Endodermal cell (in vitro differentiated cells): ENCODE results near the gene UMAD1. TPM values are rescaled to one million over a fixed set of nuclear protein-coding genes. Genes with fewer than 3 reads are reported as not detected.

ENCODE experiments used
- DNase-seq: peaks from one replicate; pipeline ENCODE4 v3.0.0-alpha.2; 2017
- H3K27ac ChIP-seq: 2 replicates; pipeline ENCODE4 v1.5.1; 2013; ENCODE audit warnings: mild to moderate bottlenecking, low read depth, low read length, moderate library complexity
- H3K27me3 ChIP-seq: 2 replicates; pipeline ENCODE4 v1.6.1; 2013; ENCODE audit warnings: mild to moderate bottlenecking, low read length, moderate library complexity; ENCODE audit not compliant: insufficient read depth, control insufficient read depth, poor library complexity, severe bottlenecking
- H3K36me3 ChIP-seq: 2 replicates; pipeline ENCODE4 v1.7.0; 2013; ENCODE audit warnings: mild to moderate bottlenecking, low read length, moderate library complexity; ENCODE audit not compliant: control insufficient read depth, insufficient read depth
- H3K4me1 ChIP-seq: one replicate; pipeline ENCODE4 v1.7.0; 2013; ENCODE audit warnings: low read length; ENCODE audit not compliant: control insufficient read depth, insufficient read depth
- H3K4me3 ChIP-seq: 2 replicates; pipeline ENCODE4 v1.5.1; 2013; ENCODE audit warnings: mild to moderate bottlenecking, low read length, moderate library complexity
- H3K9ac ChIP-seq: 2 replicates; pipeline ENCODE4 v1.6.1; 2013; ENCODE audit warnings: mild to moderate bottlenecking, low read length, moderate library complexity; ENCODE audit not compliant: poor library complexity, severe bottlenecking; ENCODE audit errors: extremely low read depth
- H3K9me3 ChIP-seq: 2 replicates; pipeline ENCODE4 v1.6.1; 2013; ENCODE audit warnings: mild to moderate bottlenecking, low read length, moderate library complexity; ENCODE audit not compliant: control insufficient read depth
- H3K27ac Mint-ChIP-seq: 2 replicates; pipeline ENCODE4 v1.8.0; 2020; ENCODE audit warnings: mixed read lengths
- H3K27me3 Mint-ChIP-seq: 2 replicates; pipeline ENCODE4 v1.8.0; 2021; ENCODE audit warnings: mild to moderate bottlenecking, mixed read lengths; ENCODE audit not compliant: insufficient read depth
- H3K36me3 Mint-ChIP-seq: 2 replicates; pipeline ENCODE4 v1.8.0; 2020; ENCODE audit warnings: low read depth, mixed read lengths
- H3K4me1 Mint-ChIP-seq: 2 replicates; pipeline ENCODE4 v1.8.0; 2020; ENCODE audit warnings: mixed read lengths
- H3K4me3 Mint-ChIP-seq: 2 replicates; pipeline ENCODE4 v1.8.0; 2020; ENCODE audit warnings: mild to moderate bottlenecking, moderate library complexity, mixed read lengths
- H3K9me3 Mint-ChIP-seq: 2 replicates; pipeline ENCODE4 v1.8.0; 2020; ENCODE audit warnings: mild to moderate bottlenecking, mixed read lengths
- CTCF ChIP-seq: fragments of 200-600 bp; sonication (generic); conservative IDR thresholded peaks from 2 replicates; pipeline ENCODE4 v1.5.0; 2021; ENCODE audit warnings: antibody characterized with exemption, mild to moderate bottlenecking
- WGBS, 2 experiments: methylation state at CpG; one replicate each; pipeline versions ENCODE4 v1.1.5 to v1.1.7; 2013; ENCODE audit warnings: missing lambda C conversion rate in 2 of 2, mixed read lengths in 1 of 2; ENCODE audit not compliant: insufficient coverage in 1 of 2, insufficient read length in 1 of 2; 5-methylcytosine and 5-hydroxymethylcytosine counted together
- total RNA-seq, 2 donors: library from RNA; stranded (reverse); fragmentation: NEBNext Ultra II Directional in 1 of 2; extraction: Animal tissue kit (Norgen Biotek cat#: 25700) in 1 of 2; gene quantifications; 2 replicates in 1 of 2; 3 replicates in 1 of 2; pipeline ENCODE4 v1.2.1, GENCODE V29; 2021

UMAD1 gene
- total RNA-seq, 2 donors from 2014 or later = 9.7 to 10.3 TPM

- 92 to 100% methylated on average over 2 to 3 of the region's 3 CpGs for WGBS, 2 experiments
- no peak for DNase-seq
- no peaks in the 10 kb centered on the region for H3K27me3 Mint-ChIP-seq
- H3K9me3 ChIP-seq = peaks cover 29% of the 10 kb centered on the region
- H3K4me1 ChIP-seq = no peaks in the 10 kb centered on the region
- peaks cover 34% of the 10 kb centered on the region for H3K9me3 Mint-ChIP-seq
- H3K4me3 Mint-ChIP-seq = no peak overlapping the region
- H3K36me3 ChIP-seq = no peaks in the 10 kb centered on the region
- no peaks in the 10 kb centered on the region for H3K27me3 ChIP-seq
- H3K4me3 ChIP-seq = no peak overlapping the region
- no peaks in the 10 kb centered on the region for H3K4me1 Mint-ChIP-seq
- no peak overlapping the region for H3K9ac ChIP-seq
- no peak overlapping the region for H3K27ac Mint-ChIP-seq
- no peak for TF ChIP-seq CTCF
- peaks cover 17% of the 10 kb centered on the region for H3K36me3 Mint-ChIP-seq
- no peak overlapping the region for H3K27ac ChIP-seq
These were observed 211.4 kb downstream of the UMAD1 start for GRCh38 chr7:7851991-7852390.

- no peak for TF ChIP-seq CTCF
- WGBS, 2 experiments = 89 to 93% methylated on average over 2 to 3 of the region's 3 CpGs
- peaks cover 34% of the 10 kb centered on the region for H3K9me3 Mint-ChIP-seq
- DNase-seq = no peak
- H3K4me3 ChIP-seq = no peak overlapping the region
- H3K27ac Mint-ChIP-seq = no peak overlapping the region
- no peaks in the 10 kb centered on the region for H3K4me1 Mint-ChIP-seq
- no peak overlapping the region for H3K9ac ChIP-seq
- H3K27me3 Mint-ChIP-seq = no peaks in the 10 kb centered on the region
- no peaks in the 10 kb centered on the region for H3K36me3 ChIP-seq
- no peak overlapping the region for H3K4me3 Mint-ChIP-seq
- peaks cover 29% of the 10 kb centered on the region for H3K9me3 ChIP-seq
- H3K36me3 Mint-ChIP-seq = peaks cover 15% of the 10 kb centered on the region
- H3K27me3 ChIP-seq = no peaks in the 10 kb centered on the region
- H3K4me1 ChIP-seq = no peaks in the 10 kb centered on the region
- H3K27ac ChIP-seq = no peak overlapping the region
These were observed 216.6 kb downstream of the UMAD1 start for GRCh38 chr7:7857143-7857583.

- TF ChIP-seq CTCF = no peak
- peaks cover 33% of the 10 kb centered on the region for H3K9me3 Mint-ChIP-seq
- Histone ChIP-seq H3K27me3 (no peaks in the 10 kb centered on the region), H3K4me1 (no peaks in the 10 kb centered on the region), H3K4me3 (no peak overlapping the region), H3K27ac (no peak overlapping the region), H3K9me3 (peaks cover 28% of the 10 kb centered on the region), H3K9ac (no peak overlapping the region), H3K36me3 (no peaks in the 10 kb centered on the region)
- H3K4me3 Mint-ChIP-seq = no peak overlapping the region
- H3K27ac Mint-ChIP-seq = no peak overlapping the region
- no peaks in the 10 kb centered on the region for H3K27me3 Mint-ChIP-seq
- DNase-seq = no peak
- WGBS, 2 experiments = 93 to 97% methylated on average over 3 to 4 of the region's 4 CpGs
- no peaks in the 10 kb centered on the region for H3K4me1 Mint-ChIP-seq
- H3K36me3 Mint-ChIP-seq = peaks cover 15% of the 10 kb centered on the region
These were observed 218.0 kb downstream of the UMAD1 start for GRCh38 chr7:7858559-7858958.
